Peyer's patch (tissue), 4 donors: ENCODE results near the gene C1orf52.

Experiments
- POLR2A ChIP-seq, 2 donors: fragments of 450-650 bp; IDR thresholded peaks; one replicate each; pipeline ENCODE4 v1.5.1; 2017; ENCODE audit warnings: antibody characterized with exemption in 2 of 2, mild to moderate bottlenecking in 2 of 2, moderate library complexity in 2 of 2
- TF ChIP-seq, protein P1 (sequence below), 6 experiments: fragments of 450-650 bp in 4 of 6; fragments of 200-600 bp in 2 of 6; sonication (generic) in 1 of 6; IDR thresholded peaks; one replicate each; pipeline ENCODE4 v1.5.1; 2017 to 2019; ENCODE audit warnings: antibody characterized with exemption in 6 of 6, mild to moderate bottlenecking in 3 of 6, moderate library complexity in 1 of 6

DNA sequence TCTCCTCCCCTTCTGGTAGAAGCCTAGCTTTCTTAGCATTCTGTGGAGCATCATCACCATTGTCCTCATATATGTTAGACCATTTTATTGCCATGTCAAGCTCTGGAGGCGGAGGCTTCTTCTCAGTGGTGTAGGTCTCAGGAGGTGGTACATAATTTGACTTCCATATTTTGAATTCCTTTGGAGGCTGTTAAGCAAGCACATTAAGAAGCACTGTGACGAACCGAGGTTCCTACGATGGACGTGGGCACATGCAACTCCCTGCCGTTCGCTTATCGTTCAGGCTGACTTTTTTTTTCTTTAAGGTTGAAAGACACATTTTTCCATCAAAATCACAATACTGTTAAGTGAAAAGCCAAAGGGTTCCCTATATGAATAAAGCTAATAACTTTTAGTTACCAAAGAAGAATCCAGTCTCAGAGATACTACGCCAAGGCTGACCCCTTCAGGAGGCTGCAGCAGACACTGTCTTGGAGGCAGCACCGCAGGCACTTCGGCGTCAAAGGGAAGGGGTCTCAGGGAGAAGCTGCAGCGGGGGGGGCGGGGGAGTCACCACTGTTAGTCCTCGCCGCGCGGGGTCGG is 835 bp downstream of the C1orf52 start:
- no peak for TF ChIP-seq POLR2A (IDR thresholded peaks at IDR 0.05)
- TF ChIP-seq, protein P1, sequence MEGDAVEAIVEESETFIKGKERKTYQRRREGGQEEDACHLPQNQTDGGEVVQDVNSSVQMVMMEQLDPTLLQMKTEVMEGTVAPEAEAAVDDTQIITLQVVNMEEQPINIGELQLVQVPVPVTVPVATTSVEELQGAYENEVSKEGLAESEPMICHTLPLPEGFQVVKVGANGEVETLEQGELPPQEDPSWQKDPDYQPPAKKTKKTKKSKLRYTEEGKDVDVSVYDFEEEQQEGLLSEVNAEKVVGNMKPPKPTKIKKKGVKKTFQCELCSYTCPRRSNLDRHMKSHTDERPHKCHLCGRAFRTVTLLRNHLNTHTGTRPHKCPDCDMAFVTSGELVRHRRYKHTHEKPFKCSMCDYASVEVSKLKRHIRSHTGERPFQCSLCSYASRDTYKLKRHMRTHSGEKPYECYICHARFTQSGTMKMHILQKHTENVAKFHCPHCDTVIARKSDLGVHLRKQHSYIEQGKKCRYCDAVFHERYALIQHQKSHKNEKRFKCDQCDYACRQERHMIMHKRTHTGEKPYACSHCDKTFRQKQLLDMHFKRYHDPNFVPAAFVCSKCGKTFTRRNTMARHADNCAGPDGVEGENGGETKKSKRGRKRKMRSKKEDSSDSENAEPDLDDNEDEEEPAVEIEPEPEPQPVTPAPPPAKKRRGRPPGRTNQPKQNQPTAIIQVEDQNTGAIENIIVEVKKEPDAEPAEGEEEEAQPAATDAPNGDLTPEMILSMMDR (IDR thresholded peaks at IDR 0.05), result no peak
